ENCODE results near the gene RTF1. TPM values are rescaled to one million over a fixed set of nuclear protein-coding genes. Genes with fewer than 3 reads are reported as not detected.
A peak's percentile ranks its signal among the peaks of the same experiment; 100 is the strongest.
"Not testable (repeated sequence)": the region's sequence is repeated elsewhere in the genome, so short reads cannot be mapped to it uniquely, and the experiment has no call there.

Gene RTF1
- polyA plus RNA-seq, 3 donors: 62.8 to 73.0 (median 66.3) TPM

GRCh38 chr15:41423979-41424659 is 7.2 kb downstream of the RTF1 start:
- no peak for DNase-seq (ENCODE audit: extremely low read depth in 1 of 11, low read depth in 9 of 11, low spot score in 4 of 11)

- DNase-seq (ENCODE audit: extremely low read depth in 1 of 11, low read depth in 9 of 11, low spot score in 4 of 11): no peak
Measured at GRCh38 chr15:41424809-41425208, 7.9 kb downstream of the RTF1 start.

DNA sequence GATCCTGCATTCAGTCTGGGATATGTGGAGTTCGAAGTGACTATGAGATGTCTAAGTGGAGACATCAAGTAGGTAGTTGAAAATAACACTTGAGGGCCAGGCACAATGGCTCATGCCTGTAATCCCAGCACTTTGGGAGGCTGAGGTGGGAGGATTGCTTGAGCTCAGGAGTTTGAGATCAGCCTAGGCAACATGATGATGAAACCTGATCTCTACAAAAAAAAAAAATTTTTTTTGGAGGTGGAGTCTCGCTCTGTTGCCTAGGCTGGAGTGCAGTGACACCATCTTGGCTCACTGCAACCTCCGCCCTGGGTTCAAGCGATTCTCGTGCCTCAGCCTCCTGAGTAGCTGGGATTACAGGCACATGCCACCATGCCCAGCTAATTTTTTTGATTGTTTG is 9.0 kb downstream of the RTF1 start:
- DNase-seq (ENCODE audit: extremely low read depth in 1 of 11, low read depth in 9 of 11, low spot score in 4 of 11): not testable (repeated sequence)

GRCh38 chr15:41429003-41429890 is 12.4 kb downstream of the RTF1 start:
- no peak for DNase-seq (ENCODE audit: extremely low read depth in 1 of 11, low read depth in 9 of 11, low spot score in 4 of 11)

DNA sequence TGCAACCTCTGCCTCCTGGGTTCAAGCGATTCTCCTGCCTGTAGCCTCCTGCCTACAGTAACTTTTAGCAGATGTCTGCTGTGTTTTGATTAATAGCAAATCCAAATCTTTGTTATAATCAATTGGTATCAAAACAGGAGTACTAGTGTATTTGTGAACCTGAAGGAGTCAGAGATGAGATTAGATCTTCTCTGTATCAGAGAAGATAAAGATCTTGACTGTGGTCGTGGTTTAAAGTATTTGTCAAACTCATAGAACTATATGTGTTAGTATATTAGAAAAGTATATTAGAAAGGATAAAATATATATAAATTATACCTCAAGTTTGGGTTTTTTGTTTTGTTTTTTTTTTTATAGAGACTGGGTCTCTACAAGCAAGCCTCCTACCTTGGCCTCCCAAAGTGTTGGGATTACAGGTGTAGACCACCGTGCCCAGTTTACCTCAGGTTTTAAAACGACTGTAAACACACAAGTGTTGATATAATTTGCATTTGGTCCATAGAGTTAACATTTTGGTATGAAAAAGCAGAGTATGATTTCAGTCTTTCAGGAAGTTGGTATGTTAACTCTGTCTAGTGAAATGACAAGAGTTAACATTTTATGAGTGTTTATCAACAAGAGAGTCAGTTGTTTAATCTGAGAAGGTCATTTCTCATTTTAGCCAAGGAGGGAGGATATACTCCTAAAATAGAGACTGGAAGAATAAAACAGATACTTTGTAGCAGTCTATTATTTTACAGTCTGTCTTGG is 18.3 kb downstream of the RTF1 start:
- DNase-seq (ENCODE audit: extremely low read depth in 1 of 11, low read depth in 9 of 11, low spot score in 4 of 11): no peak

- no peak for DNase-seq (ENCODE audit: extremely low read depth in 1 of 11, low read depth in 9 of 11, low spot score in 4 of 11)
Measured at GRCh38 chr15:41437448-41437847, 20.6 kb downstream of the RTF1 start.

- DNase-seq (ENCODE audit: extremely low read depth in 1 of 11, low read depth in 9 of 11, low spot score in 4 of 11): no peak
Measured at GRCh38 chr15:41438206-41438605, 21.3 kb downstream of the RTF1 start.

DNA sequence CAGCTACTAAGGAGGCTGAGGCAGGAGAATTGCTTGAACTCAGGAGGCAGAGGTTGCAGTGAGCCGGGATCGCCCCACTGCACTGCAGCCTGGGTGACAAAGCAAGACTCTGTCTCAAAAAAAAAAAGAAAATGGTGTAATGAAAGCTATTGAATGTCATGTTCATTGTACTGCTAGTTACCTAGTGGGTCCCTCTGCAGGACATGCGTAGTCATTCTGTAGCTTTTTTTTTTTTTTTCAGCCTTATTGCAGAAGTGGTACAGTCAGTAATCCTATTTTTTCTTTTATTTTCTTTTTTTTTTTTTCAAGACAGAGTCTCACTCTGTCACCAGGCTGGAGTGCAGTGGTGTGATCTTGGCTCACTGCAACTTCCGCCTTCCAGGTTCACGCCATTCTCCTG is 21.9 kb downstream of the RTF1 start:
- DNase-seq (ENCODE audit: extremely low read depth in 1 of 11, low read depth in 9 of 11, low spot score in 4 of 11): not testable (repeated sequence)

- no peak for DNase-seq (ENCODE audit: extremely low read depth in 1 of 11, low read depth in 9 of 11, low spot score in 4 of 11)
Measured at GRCh38 chr15:41443275-41443674, 26.4 kb downstream of the RTF1 start.

DNA sequence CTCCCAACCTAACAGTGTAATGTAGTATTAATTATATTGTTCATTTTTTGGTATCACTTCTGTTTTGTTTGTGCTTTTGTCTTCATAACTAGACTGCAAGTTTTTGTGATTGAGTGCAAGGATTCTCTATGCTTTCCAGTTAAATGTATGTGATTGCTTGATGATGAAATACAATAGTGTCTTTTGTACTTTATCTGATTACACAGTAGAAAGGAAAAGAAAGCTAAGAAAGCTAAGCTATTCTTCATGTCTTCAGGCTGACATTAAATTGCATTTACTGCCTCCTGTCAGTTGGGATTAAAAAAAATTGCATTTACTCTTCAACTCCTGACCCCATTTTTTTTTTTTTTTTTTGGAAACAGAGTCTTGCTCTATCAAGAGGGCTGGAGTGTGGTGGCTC is 28.5 kb downstream of the RTF1 start:
- no peak for DNase-seq (ENCODE audit: extremely low read depth in 1 of 11, low read depth in 9 of 11, low spot score in 4 of 11)

- no peak for DNase-seq (ENCODE audit: extremely low read depth in 1 of 11, low read depth in 9 of 11, low spot score in 4 of 11)
Measured at GRCh38 chr15:41462084-41462795, 45.3 kb downstream of the RTF1 start.

DNA sequence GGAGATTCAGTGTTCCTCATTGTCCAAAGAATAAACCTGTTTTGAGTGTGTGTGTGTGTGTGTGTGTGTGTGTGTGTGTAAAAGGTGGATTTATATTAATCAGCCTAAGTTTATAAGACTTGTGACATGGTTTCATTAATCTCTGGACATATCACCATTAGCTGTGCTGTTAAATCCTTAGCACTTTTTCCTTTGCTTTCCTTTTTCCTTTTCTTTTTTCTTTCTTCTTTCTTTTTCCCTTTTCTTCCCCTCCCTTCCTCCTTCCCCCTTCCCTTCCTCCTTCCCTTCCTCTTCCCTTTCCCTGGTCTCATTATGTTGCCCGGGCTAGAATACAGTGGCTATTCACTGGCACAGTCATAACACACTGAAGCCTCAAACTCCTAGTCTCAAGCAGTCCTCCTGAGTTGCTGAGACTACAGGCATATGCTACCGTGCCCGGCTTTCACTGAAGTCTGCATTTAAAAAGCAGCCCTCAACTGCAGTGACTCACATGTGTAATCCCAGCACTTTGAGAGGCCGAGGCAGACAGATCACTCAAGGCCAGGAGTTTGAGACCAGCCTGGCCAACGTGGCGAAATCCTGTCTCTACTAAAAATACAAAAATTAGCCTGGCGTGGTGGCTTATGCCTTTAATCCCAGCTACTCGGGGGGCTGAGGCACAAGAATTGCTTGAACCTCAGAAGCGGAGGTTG is 48.1 kb downstream of the RTF1 start:
- DNase-seq (ENCODE audit: extremely low read depth in 1 of 11, low read depth in 9 of 11, low spot score in 4 of 11): no peak

DNA sequence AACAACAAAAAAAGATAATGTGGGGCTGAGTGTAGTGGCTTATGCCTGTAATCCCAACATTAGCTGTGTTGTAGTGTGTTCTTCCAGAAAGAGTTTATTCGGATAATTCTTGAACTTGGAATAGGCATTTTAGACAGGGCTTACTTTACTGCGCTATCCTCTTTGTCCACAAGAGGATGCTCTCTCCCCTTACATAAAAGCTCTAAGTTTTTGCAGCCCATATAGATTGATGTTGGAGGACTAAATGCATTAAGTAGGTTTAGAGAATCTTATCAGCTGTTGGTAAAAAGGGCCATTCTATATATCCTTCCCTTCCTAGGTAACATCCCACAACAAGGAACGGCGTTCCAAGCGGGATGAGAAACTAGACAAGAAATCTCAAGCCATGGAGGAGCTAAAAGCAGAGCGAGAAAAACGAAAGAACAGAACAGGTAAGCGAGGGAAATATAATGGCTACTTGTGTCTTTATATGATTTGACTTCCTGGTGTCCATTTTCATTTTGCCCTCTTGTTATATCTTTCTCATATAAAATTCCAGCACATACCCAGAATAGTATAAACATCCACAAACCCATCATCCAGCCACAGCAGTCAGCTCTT is 49.0 kb downstream of the RTF1 start:
- peak in 9 of 11 donors; percentile 23 to 41 (median 33) for DNase-seq (ENCODE audit: extremely low read depth in 1 of 11, low read depth in 9 of 11, low spot score in 4 of 11)

GRCh38 chr15:41466711-41467110 is 49.8 kb downstream of the RTF1 start:
- DNase-seq (ENCODE audit: extremely low read depth in 1 of 11, low read depth in 9 of 11, low spot score in 4 of 11): no peak

DNA sequence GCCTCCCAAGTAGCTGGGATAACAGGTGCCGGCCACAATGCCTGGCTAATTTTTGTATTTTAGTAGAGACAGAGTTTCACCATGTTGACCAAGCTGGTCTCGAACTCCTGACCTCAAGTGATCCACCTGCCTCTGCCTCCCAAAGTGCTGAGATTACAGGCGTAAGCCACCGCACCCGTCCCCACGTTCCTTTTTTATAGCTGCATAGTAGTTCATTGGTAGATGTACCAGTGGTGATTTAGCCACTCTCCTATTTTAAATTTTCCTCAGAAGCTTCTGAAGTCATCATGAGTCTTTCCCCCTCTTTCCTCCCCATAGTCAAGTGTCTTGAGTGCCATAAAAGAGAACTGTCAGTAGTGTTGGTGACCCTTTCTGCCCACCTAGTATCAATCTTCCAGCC is 52.7 kb downstream of the RTF1 start:
- not testable (repeated sequence) for DNase-seq (ENCODE audit: extremely low read depth in 1 of 11, low read depth in 9 of 11, low spot score in 4 of 11)

DNA sequence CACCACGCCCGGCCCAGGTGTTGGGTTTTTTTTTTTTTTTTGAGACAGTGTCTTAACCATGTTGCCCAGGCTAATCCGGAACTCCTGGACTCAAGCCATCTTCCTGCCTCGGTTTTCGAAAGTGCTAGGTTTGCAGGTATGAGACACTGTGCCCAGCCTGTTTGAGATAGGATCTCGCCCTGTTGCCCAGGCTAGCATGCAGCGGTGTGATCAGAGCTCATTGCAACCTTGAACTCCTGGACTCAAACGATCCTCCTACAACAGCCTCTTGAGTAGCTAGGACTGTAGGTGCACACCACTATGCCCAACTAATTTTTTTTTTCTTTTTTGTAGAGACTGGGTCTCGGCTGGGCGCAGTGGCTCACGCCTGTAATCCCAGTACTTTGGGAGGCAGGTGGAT is 56.5 kb downstream of the RTF1 start:
- no peak for DNase-seq (ENCODE audit: extremely low read depth in 1 of 11, low read depth in 9 of 11, low spot score in 4 of 11)

GRCh38 chr15:41474436-41474835 is 57.5 kb downstream of the RTF1 start:
- no peak for DNase-seq (ENCODE audit: extremely low read depth in 1 of 11, low read depth in 9 of 11, low spot score in 4 of 11)

DNA sequence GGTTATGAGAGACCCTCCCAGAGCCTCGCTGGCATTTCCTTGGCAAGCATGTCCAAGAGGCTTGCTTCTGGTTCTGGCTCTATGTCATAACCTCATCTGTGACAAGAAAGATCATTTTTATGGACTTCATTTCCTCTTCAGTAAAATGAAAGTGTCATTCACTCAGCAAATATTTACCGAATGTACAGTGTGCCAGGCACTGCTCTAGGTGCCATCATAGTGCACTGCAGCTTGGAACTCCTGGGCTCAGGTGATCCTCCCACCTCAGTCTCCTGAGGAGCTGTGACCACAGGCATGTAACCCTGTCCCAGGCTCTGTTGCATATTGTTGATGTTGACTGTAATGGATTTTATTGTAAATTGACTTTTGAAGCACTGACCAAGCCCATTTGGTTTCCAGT is 58.0 kb downstream of the RTF1 start:
- DNase-seq (ENCODE audit: extremely low read depth in 1 of 11, low read depth in 9 of 11, low spot score in 4 of 11): no peak
